NB4 (cell line): ENCODE measurements around the gene INKA1.

Source experiments
- CTCF ChIP-seq: IDR thresholded peaks from one replicate; pipeline ENCODE4 v1.5.1; 2012; ENCODE audit warnings: low read depth, low read length
- MAX ChIP-seq: IDR thresholded peaks from 2 replicates; pipeline ENCODE4 v1.6.1; 2011; ENCODE audit warnings: low read depth, low read length
- MYC ChIP-seq: IDR thresholded peaks from 2 replicates; pipeline ENCODE4 v1.6.1; 2011; ENCODE audit warnings: low read depth, low read length
- POLR2A ChIP-seq: IDR thresholded peaks from 2 replicates; pipeline ENCODE4 v1.6.1; 2011; ENCODE audit warnings: mild to moderate bottlenecking; ENCODE audit not compliant: insufficient read length; ENCODE audit errors: extremely low read depth

- no peak for TF ChIP-seq CTCF
- TF ChIP-seq POLR2A = no peak
- no peak for TF ChIP-seq MYC
- no peak for TF ChIP-seq MAX
Measured at GRCh38 chr3:49787182-49787464, 15.9 kb upstream of the INKA1 start.
